Muscle of leg (tissue), 16 donors: ENCODE measurements around the gene CHD1L. TPM values are rescaled to one million over a fixed set of nuclear protein-coding genes. Genes with fewer than 3 reads are reported as not detected.
"Not testable (repeated sequence)": the region's sequence is repeated elsewhere in the genome, so short reads cannot be mapped to it uniquely, and the experiment has no call there.

ENCODE experiments used
- DNase-seq: peaks from one replicate; pipeline ENCODE4 v3.0.0; 2013
- H3K27ac ChIP-seq: one replicate; pipeline ENCODE4 v1.5.1; 2013; ENCODE audit warnings: mild to moderate bottlenecking, low read length, control low read depth
- H3K27me3 ChIP-seq: one replicate; pipeline ENCODE4 v1.6.1; 2013; ENCODE audit warnings: low read length; ENCODE audit not compliant: control insufficient read depth, insufficient read depth
- H3K36me3 ChIP-seq: one replicate; pipeline ENCODE4 v1.6.1; 2013; ENCODE audit warnings: low read length; ENCODE audit not compliant: control insufficient read depth, insufficient read depth
- H3K4me1 ChIP-seq: one replicate; pipeline ENCODE4 v1.6.1; 2013; ENCODE audit warnings: low read length; ENCODE audit not compliant: control insufficient read depth, insufficient read depth
- H3K4me3 ChIP-seq: one replicate; pipeline ENCODE4 v1.5.1; 2013; ENCODE audit warnings: low read length, control low read depth
- H3K9me3 ChIP-seq: replicated peaks from 2 replicates; pipeline ENCODE4 v1.6.1; 2013; ENCODE audit warnings: low read depth, low read length; ENCODE audit not compliant: control insufficient read depth
- WGBS: methylation state at CpG from one replicate; pipeline ENCODE4 v1.1.5; 2013; ENCODE audit warnings: missing lambda C conversion rate; ENCODE audit not compliant: insufficient coverage; 5-methylcytosine and 5-hydroxymethylcytosine counted together
- long read RNA-seq, 11 donors: transcript quantifications; one replicate each; lab custom pipeline, GENCODE V29; 2026
- polyA plus RNA-seq, 8 donors: library from polyadenylated mRNA; unstranded; fragments of 120-200 nt; gene quantifications; one replicate each; pipeline versions ENCODE4 v1.2.1 to v1.2.3, GENCODE V29; 2013; ENCODE audit warnings: inconsistent platforms in 1 of 8, low replicate concordance in 1 of 8; ENCODE audit not compliant: insufficient read length in 8 of 8, insufficient read depth in 1 of 8
- total RNA-seq: library from RNA; stranded (reverse); fragments of 120-200 nt; gene quantifications from one replicate; pipeline ENCODE4 v1.2.4, GENCODE V29; 2013

Gene CHD1L
- total RNA-seq (22.7 TPM), polyA plus RNA-seq (10 to 100 TPM; 18.6 to 26.8 (median 22.0) TPM)
- long read RNA-seq, donor 1, partial matches to known transcripts: 0 of 1 reads
- long read RNA-seq, donor 1, other reads (novel, unspliced or antisense): 0 of 1 reads
- long read RNA-seq, donor 2: 0 reads
- long read RNA-seq, donor 3, partial matches to known transcripts: 0 of 2 reads
- long read RNA-seq, donor 3, other reads (novel, unspliced or antisense): 0 of 2 reads
- long read RNA-seq, donor 4, partial matches to known transcripts: 0 of 1 reads
- long read RNA-seq, donor 4, other reads (novel, unspliced or antisense): 0 of 1 reads
- long read RNA-seq, donor 5, partial matches to known transcripts: 6 of 8 reads
- long read RNA-seq, donor 5, other reads (novel, unspliced or antisense): 0 of 8 reads
- long read RNA-seq, donor 6, partial matches to known transcripts: 0 of 5 reads
- long read RNA-seq, donor 6, other reads (novel, unspliced or antisense): 0 of 5 reads
- long read RNA-seq, donor 7, partial matches to known transcripts: 7 of 10 reads
- long read RNA-seq, donor 7, other reads (novel, unspliced or antisense): 0 of 10 reads
- long read RNA-seq, donor 8, partial matches to known transcripts: 0 of 1 reads
- long read RNA-seq, donor 8, other reads (novel, unspliced or antisense): 0 of 1 reads
- long read RNA-seq, donor 9, partial matches to known transcripts: 0 of 1 reads
- long read RNA-seq, donor 9, other reads (novel, unspliced or antisense): 0 of 1 reads
- long read RNA-seq, donor 10, partial matches to known transcripts: 0 of 2 reads
- long read RNA-seq, donor 10, other reads (novel, unspliced or antisense): 0 of 2 reads
- long read RNA-seq, donor 11, partial matches to known transcripts: 0 of 2 reads
- long read RNA-seq, donor 11, other reads (novel, unspliced or antisense): 0 of 2 reads

GRCh38 chr1:147242449-147243227 lies at the start of gene CHD1L:
Gene CHD1L (plus strand): TSS chr1:147242684. CDS start chr1:147242704, 20 bp downstream.
- Histone ChIP-seq H3K4me3 (peak within 1 kb of the TSS; percentile 87), H3K9me3 (no peaks in the 10 kb centered on the region), H3K4me1 (peaks cover 4% of the 10 kb centered on the region), H3K27ac (peak within 1 kb of the TSS; percentile 91), H3K36me3 (no peaks in the 10 kb centered on the region), H3K27me3 (no peaks in the 10 kb centered on the region)
- peak; percentile 98 for DNase-seq
- under 1% methylated on average over 80 of the region's 82 CpGs for WGBS

- not testable (repeated sequence) for H3K27ac ChIP-seq, H3K4me1 ChIP-seq, H3K4me3 ChIP-seq, DNase-seq, H3K9me3 ChIP-seq, H3K27me3 ChIP-seq, H3K36me3 ChIP-seq
- WGBS: 84% methylated on average over 2 of the region's 3 CpGs
Measured at GRCh38 chr1:147197324-147197723, 45.2 kb upstream of the CHD1L start.

- Histone ChIP-seq H3K36me3 (no peaks in the 10 kb centered on the region), H3K9me3 (no peaks in the 10 kb centered on the region), H3K27ac (no peak overlapping the region), H3K27me3 (no peaks in the 10 kb centered on the region), H3K4me1 (no peaks in the 10 kb centered on the region), H3K4me3 (no peak overlapping the region)
- no peak for DNase-seq
- WGBS: no CpG with 5 or more reads among the region's 4 CpGs
Measured at GRCh38 chr1:147201276-147201675, 41.2 kb upstream of the CHD1L start.

- Histone ChIP-seq H3K4me3 (no peak overlapping the region), H3K9me3 (no peaks in the 10 kb centered on the region), H3K4me1 (no peaks in the 10 kb centered on the region), H3K36me3 (no peaks in the 10 kb centered on the region), H3K27ac (no peak overlapping the region), H3K27me3 (no peaks in the 10 kb centered on the region)
- no peak for DNase-seq
- no CpG with 5 or more reads among the region's 1 CpG for WGBS
Measured at GRCh38 chr1:147201786-147202185, 40.7 kb upstream of the CHD1L start.

- no peaks in the 10 kb centered on the region for H3K9me3 ChIP-seq
- no peak overlapping the region for H3K4me3 ChIP-seq
- DNase-seq: no peak
- H3K27me3 ChIP-seq: no peaks in the 10 kb centered on the region
- H3K4me1 ChIP-seq: no peaks in the 10 kb centered on the region
- no peak overlapping the region for H3K27ac ChIP-seq
- H3K36me3 ChIP-seq: no peaks in the 10 kb centered on the region
- WGBS: 89% methylated on average over 1 of the region's 2 CpGs
Measured at GRCh38 chr1:147202576-147202975, 39.9 kb upstream of the CHD1L start.

- 83% methylated on average over 3 of the region's 3 CpGs for WGBS
- DNase-seq: no peak
Measured at GRCh38 chr1:147204080-147204479, 38.4 kb upstream of the CHD1L start.

GRCh38 chr1:147207192-147207591 lies 35.3 kb upstream of the CHD1L start:
- DNase-seq: no peak
- no peaks in the 10 kb centered on the region for H3K27me3 ChIP-seq
- H3K4me1 ChIP-seq: no peaks in the 10 kb centered on the region
- H3K4me3 ChIP-seq: no peak overlapping the region
- H3K9me3 ChIP-seq: no peaks in the 10 kb centered on the region
- H3K36me3 ChIP-seq: no peaks in the 10 kb centered on the region
- WGBS: no CpG with 5 or more reads among the region's 1 CpG
- no peak overlapping the region for H3K27ac ChIP-seq

More at GRCh38 chr1:147204080-147204479, 38.4 kb upstream of the CHD1L start:
- Histone ChIP-seq H3K4me1 (no peaks in the 10 kb centered on the region), H3K9me3 (no peaks in the 10 kb centered on the region), H3K27ac (no peak overlapping the region), H3K4me3 (no peak overlapping the region), H3K36me3 (no peaks in the 10 kb centered on the region), H3K27me3 (no peaks in the 10 kb centered on the region)

GRCh38 chr1:147208619-147209018 lies 33.9 kb upstream of the CHD1L start:
- no peaks in the 10 kb centered on the region for H3K9me3 ChIP-seq
- no peak overlapping the region for H3K4me3 ChIP-seq
- WGBS: 83% methylated on average over 1 of the region's 7 CpGs
- H3K4me1 ChIP-seq: no peaks in the 10 kb centered on the region
- no peak overlapping the region for H3K27ac ChIP-seq
- no peaks in the 10 kb centered on the region for H3K27me3 ChIP-seq
- no peaks in the 10 kb centered on the region for H3K36me3 ChIP-seq
- DNase-seq: no peak

- H3K4me1 ChIP-seq: no peaks in the 10 kb centered on the region
- no CpG with 5 or more reads among the region's 3 CpGs for WGBS
- H3K9me3 ChIP-seq: no peaks in the 10 kb centered on the region
- H3K4me3 ChIP-seq: no peak overlapping the region
- no peak for DNase-seq
- no peak overlapping the region for H3K27ac ChIP-seq
- no peaks in the 10 kb centered on the region for H3K27me3 ChIP-seq
- H3K36me3 ChIP-seq: no peaks in the 10 kb centered on the region
Measured at GRCh38 chr1:147209825-147210821, 32.4 kb upstream of the CHD1L start.
